Neural cell (in vitro differentiated cells): ENCODE data around the gene ZNF274. TPM values are rescaled to one million over a fixed set of nuclear protein-coding genes. Genes with fewer than 3 reads are reported as not detected.

Experiments
- H2AFZ ChIP-seq: fragments of 200-600, 300-800 bp; sonication (generic), shearing (Covaris generic); 2 replicates; pipeline ENCODE4 v1.6.0; 2014; ENCODE audit warnings: low read depth, mild to moderate bottlenecking, antibody characterized with exemption, low read length, moderate library complexity
- H3F3A ChIP-seq: fragments of 200-600 bp; shearing (Covaris generic); 2 replicates; pipeline ENCODE4 v1.6.1; 2016; ENCODE audit warnings: mild to moderate bottlenecking, moderate library complexity, mixed read lengths, antibody characterized with exemption, low read length; ENCODE audit not compliant: insufficient read depth, poor library complexity, severe bottlenecking
- H3K27ac ChIP-seq: fragments of 200-600, 300-800 bp; sonication (generic), shearing (Covaris generic); 2 replicates; pipeline ENCODE4 v1.5.1; 2014; ENCODE audit warnings: mild to moderate bottlenecking, low read length, moderate library complexity
- H3K27me3 ChIP-seq: fragments of 300-800, 200-600 bp; sonication (generic), shearing (Covaris generic); 2 replicates; pipeline ENCODE4 v1.6.0; 2014; ENCODE audit warnings: mild to moderate bottlenecking, low read depth, low read length, moderate library complexity; ENCODE audit not compliant: insufficient read depth
- H3K36me3 ChIP-seq: fragments of 300-800, 200-600 bp; sonication (generic), shearing (Covaris generic); 2 replicates; pipeline ENCODE4 v1.5.1; 2014; ENCODE audit warnings: mild to moderate bottlenecking, antibody characterized with exemption, low read length, moderate library complexity; ENCODE audit not compliant: insufficient read depth
- H3K4me2 ChIP-seq: fragments of 300-800, 200-600 bp; sonication (generic), shearing (Covaris generic); 2 replicates; pipeline ENCODE4 v1.6.0; 2014; ENCODE audit warnings: mild to moderate bottlenecking, low read length
- H3K4me3 ChIP-seq: fragments of 300-800, 200-600 bp; sonication (generic), shearing (Covaris generic); 2 replicates; pipeline ENCODE4 v1.5.1; 2014; ENCODE audit warnings: mild to moderate bottlenecking, low read length, moderate library complexity
- H3K79me2 ChIP-seq: fragments of 200-600 bp; shearing (Covaris generic); replicated peaks from 2 replicates; pipeline ENCODE4 v1.6.0; 2014; ENCODE audit warnings: mild to moderate bottlenecking, low read length, moderate library complexity; ENCODE audit not compliant: insufficient read depth
- H3K9ac ChIP-seq: fragments of 300-800, 200-600 bp; sonication (generic), shearing (Covaris generic); 2 replicates; pipeline ENCODE4 v1.6.1; 2016; ENCODE audit warnings: mild to moderate bottlenecking, low read length, mixed read lengths
- H3K9me2 ChIP-seq: fragments of 200-600 bp; shearing (Covaris generic); 2 replicates; pipeline ENCODE4 v1.6.1; 2016; ENCODE audit warnings: mild to moderate bottlenecking, low read length, mixed read lengths; ENCODE audit not compliant: insufficient read depth
- H3K9me3 ChIP-seq: fragments of 200-600, 300-800 bp; sonication (generic), shearing (Covaris generic); 2 replicates; pipeline ENCODE4 v1.6.1; 2016; ENCODE audit warnings: mild to moderate bottlenecking, mixed run types, low read length, moderate library complexity, mixed read lengths
- H4K20me1 ChIP-seq: fragments of 200-600 bp; shearing (Covaris generic); 2 replicates; pipeline ENCODE4 v1.6.1; 2016; ENCODE audit warnings: mild to moderate bottlenecking, mixed run types; ENCODE audit not compliant: insufficient read depth
- EP300 ChIP-seq: fragments of 450-650 bp; conservative IDR thresholded peaks from 2 replicates; pipeline ENCODE4 v1.6.1; 2014; ENCODE audit warnings: antibody characterized with exemption, mild to moderate bottlenecking, moderate library complexity; ENCODE audit not compliant: poor library complexity, severe bottlenecking
- EZH2 ChIP-seq: fragments of 200-600, 300-800 bp; shearing (Covaris generic), sonication (generic); IDR thresholded peaks from 2 replicates; pipeline ENCODE4 v1.6.1; 2014; ENCODE audit warnings: antibody characterized with exemption, low read length, borderline replicate concordance, mild to moderate bottlenecking; ENCODE audit not compliant: insufficient read depth, poor library complexity, severe bottlenecking
- MXI1 ChIP-seq: fragments of 450-650 bp; conservative IDR thresholded peaks from 2 replicates; pipeline ENCODE4 v1.6.1; 2014; ENCODE audit warnings: antibody characterized with exemption, mild to moderate bottlenecking; ENCODE audit not compliant: poor library complexity, severe bottlenecking
- POLR2AphosphoS5 ChIP-seq: IDR thresholded peaks from 2 replicates; pipeline ENCODE4 v1.6.1; 2012
- RAD21 ChIP-seq: fragments of 450-650 bp; conservative IDR thresholded peaks from 2 replicates; pipeline ENCODE4 v1.6.1; 2014; ENCODE audit warnings: antibody characterized with exemption, mild to moderate bottlenecking, moderate library complexity
- SMC3 ChIP-seq: fragments of 450-650 bp; conservative IDR thresholded peaks from 2 replicates; pipeline ENCODE4 v1.6.1; 2014; ENCODE audit warnings: antibody characterized with exemption, mild to moderate bottlenecking, moderate library complexity; ENCODE audit not compliant: poor library complexity
- TAF1 ChIP-seq: IDR thresholded peaks from 2 replicates; pipeline ENCODE4 v1.6.1; 2012; ENCODE audit warnings: low read depth
- polyA plus RNA-seq: library from polyadenylated mRNA; depleted of rRNA; stranded (reverse); fragments of >200 nt; gene quantifications from 2 replicates; pipeline ENCODE4 v1.2.3, GENCODE V29; 2014
- TF ChIP-seq, protein P1 (sequence below): IDR thresholded peaks from 2 replicates; pipeline ENCODE4 v1.6.1; 2012; ENCODE audit warnings: borderline replicate concordance
- TF ChIP-seq, protein P2 (sequence below): fragments of 450-650 bp; IDR thresholded peaks from 2 replicates; pipeline ENCODE4 v1.5.1; 2014; ENCODE audit warnings: antibody characterized with exemption, mild to moderate bottlenecking, moderate library complexity; ENCODE audit not compliant: poor library complexity, severe bottlenecking

ZNF274 gene
- polyA plus RNA-seq, 1 donor from 2014 or later, result 47.2 TPM

DNA sequence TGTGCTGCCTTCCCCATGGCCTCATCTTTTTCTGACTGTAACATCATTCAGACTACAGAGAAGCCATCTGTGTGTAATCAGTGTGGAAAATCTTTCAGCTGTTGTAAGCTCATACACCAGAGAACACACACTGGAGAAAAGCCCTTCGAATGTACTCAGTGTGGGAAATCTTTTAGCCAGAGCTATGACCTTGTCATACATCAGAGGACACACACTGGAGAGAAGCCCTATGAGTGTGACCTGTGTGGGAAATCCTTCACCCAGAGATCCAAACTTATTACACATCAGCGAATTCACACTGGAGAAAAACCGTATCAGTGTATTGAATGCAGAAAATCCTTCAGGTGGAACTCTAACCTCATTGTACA is 78.7 kb downstream of the ZNF274 start:
- Histone ChIP-seq H4K20me1 (no peaks in the 10 kb centered on the region), H3K9me2 (no peaks in the 10 kb centered on the region), H3K27ac (no peak overlapping the region), H2AFZ (no peak overlapping the region), H3K4me2 (no peak overlapping the region), H3K36me3 (peaks cover 20% of the 10 kb centered on the region), H3K9ac (no peak overlapping the region), H3K79me2 (no peaks in the 10 kb centered on the region), H3K9me3 (peaks cover 75% of the 10 kb centered on the region), H3K4me3 (no peak overlapping the region), H3K27me3 (no peaks in the 10 kb centered on the region), H3F3A (no peaks in the 10 kb centered on the region)
- TF ChIP-seq TAF1 (no peak), RAD21 (no peak), POLR2AphosphoS5 (no peak), EP300 (no peak), EZH2 (no peak), SMC3 (no peak), MXI1 (no peak)
- TF ChIP-seq, protein P1, sequence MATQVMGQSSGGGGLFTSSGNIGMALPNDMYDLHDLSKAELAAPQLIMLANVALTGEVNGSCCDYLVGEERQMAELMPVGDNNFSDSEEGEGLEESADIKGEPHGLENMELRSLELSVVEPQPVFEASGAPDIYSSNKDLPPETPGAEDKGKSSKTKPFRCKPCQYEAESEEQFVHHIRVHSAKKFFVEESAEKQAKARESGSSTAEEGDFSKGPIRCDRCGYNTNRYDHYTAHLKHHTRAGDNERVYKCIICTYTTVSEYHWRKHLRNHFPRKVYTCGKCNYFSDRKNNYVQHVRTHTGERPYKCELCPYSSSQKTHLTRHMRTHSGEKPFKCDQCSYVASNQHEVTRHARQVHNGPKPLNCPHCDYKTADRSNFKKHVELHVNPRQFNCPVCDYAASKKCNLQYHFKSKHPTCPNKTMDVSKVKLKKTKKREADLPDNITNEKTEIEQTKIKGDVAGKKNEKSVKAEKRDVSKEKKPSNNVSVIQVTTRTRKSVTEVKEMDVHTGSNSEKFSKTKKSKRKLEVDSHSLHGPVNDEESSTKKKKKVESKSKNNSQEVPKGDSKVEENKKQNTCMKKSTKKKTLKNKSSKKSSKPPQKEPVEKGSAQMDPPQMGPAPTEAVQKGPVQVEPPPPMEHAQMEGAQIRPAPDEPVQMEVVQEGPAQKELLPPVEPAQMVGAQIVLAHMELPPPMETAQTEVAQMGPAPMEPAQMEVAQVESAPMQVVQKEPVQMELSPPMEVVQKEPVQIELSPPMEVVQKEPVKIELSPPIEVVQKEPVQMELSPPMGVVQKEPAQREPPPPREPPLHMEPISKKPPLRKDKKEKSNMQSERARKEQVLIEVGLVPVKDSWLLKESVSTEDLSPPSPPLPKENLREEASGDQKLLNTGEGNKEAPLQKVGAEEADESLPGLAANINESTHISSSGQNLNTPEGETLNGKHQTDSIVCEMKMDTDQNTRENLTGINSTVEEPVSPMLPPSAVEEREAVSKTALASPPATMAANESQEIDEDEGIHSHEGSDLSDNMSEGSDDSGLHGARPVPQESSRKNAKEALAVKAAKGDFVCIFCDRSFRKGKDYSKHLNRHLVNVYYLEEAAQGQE, result no peak
- TF ChIP-seq, protein P2, sequence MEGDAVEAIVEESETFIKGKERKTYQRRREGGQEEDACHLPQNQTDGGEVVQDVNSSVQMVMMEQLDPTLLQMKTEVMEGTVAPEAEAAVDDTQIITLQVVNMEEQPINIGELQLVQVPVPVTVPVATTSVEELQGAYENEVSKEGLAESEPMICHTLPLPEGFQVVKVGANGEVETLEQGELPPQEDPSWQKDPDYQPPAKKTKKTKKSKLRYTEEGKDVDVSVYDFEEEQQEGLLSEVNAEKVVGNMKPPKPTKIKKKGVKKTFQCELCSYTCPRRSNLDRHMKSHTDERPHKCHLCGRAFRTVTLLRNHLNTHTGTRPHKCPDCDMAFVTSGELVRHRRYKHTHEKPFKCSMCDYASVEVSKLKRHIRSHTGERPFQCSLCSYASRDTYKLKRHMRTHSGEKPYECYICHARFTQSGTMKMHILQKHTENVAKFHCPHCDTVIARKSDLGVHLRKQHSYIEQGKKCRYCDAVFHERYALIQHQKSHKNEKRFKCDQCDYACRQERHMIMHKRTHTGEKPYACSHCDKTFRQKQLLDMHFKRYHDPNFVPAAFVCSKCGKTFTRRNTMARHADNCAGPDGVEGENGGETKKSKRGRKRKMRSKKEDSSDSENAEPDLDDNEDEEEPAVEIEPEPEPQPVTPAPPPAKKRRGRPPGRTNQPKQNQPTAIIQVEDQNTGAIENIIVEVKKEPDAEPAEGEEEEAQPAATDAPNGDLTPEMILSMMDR, result no peak

DNA sequence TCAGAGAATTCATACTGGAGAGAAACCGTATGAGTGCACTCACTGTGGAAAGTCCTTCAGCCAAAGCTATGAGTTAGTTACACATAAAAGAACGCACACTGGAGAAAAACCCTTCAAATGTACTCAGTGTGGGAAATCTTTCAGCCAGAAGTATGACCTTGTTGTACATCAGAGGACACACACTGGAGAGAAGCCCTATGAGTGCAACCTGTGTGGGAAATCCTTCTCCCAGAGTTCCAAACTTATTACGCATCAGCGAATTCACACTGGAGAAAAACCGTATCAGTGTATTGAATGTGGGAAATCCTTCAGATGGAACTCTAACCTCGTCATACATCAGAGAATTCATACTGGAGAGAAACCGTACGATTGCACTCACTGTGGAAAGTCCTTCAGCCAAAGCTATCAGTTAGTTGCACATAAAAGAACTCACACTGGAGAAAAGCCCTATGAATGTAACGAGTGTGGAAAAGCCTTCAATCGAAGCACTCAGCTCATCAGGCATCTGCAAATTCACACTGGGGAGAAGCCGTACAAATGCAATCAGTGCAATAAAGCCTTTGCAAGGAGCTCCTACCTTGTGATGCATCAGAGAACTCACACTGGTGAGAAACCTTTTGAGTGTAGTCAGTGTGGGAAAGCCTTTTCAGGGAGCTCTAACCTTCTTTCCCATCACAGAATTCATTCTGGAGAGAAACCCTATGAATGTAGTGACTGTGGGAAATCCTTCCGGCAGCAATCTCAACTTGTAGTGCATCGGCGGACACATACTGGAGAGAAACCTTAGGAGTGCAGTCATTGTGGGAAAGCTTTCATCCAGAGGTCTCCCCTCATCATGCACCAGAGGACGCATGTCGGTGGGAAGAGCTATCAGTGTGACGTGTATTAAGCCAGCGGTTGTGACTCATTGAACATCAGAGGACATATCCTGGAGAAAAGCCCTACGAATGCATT is 79.4 kb downstream of the ZNF274 start:
- Histone ChIP-seq H3F3A (no peaks in the 10 kb centered on the region), H3K27me3 (no peaks in the 10 kb centered on the region), H3K9me2 (no peaks in the 10 kb centered on the region), H3K4me2 (no peak overlapping the region), H3K36me3 (peaks cover 20% of the 10 kb centered on the region), H2AFZ (no peak overlapping the region), H4K20me1 (no peaks in the 10 kb centered on the region), H3K79me2 (no peaks in the 10 kb centered on the region), H3K27ac (no peak overlapping the region), H3K4me3 (no peak overlapping the region), H3K9me3 (peaks cover 77% of the 10 kb centered on the region), H3K9ac (no peak overlapping the region)
- TF ChIP-seq TAF1, result no peak
- no peak for TF ChIP-seq POLR2AphosphoS5
- TF ChIP-seq, protein P1, result no peak
- TF ChIP-seq EZH2, result no peak
- TF ChIP-seq MXI1, result no peak
- TF ChIP-seq, protein P2, result no peak
- no peak for TF ChIP-seq SMC3
- TF ChIP-seq RAD21, result no peak
- TF ChIP-seq EP300, result no peak
